NCI-H446 (cell line): ENCODE measurements around the gene LGALS4.
"Not testable (repeated sequence)": the region's sequence is repeated elsewhere in the genome, so short reads cannot be mapped to it uniquely, and the experiment has no call there.

Experiments
- DNase-seq, 2 experiments: peaks; one replicate each; lab custom pipeline; 2025; lab: John Stamatoyannopoulos, UW

LGALS4 gene

DNA sequence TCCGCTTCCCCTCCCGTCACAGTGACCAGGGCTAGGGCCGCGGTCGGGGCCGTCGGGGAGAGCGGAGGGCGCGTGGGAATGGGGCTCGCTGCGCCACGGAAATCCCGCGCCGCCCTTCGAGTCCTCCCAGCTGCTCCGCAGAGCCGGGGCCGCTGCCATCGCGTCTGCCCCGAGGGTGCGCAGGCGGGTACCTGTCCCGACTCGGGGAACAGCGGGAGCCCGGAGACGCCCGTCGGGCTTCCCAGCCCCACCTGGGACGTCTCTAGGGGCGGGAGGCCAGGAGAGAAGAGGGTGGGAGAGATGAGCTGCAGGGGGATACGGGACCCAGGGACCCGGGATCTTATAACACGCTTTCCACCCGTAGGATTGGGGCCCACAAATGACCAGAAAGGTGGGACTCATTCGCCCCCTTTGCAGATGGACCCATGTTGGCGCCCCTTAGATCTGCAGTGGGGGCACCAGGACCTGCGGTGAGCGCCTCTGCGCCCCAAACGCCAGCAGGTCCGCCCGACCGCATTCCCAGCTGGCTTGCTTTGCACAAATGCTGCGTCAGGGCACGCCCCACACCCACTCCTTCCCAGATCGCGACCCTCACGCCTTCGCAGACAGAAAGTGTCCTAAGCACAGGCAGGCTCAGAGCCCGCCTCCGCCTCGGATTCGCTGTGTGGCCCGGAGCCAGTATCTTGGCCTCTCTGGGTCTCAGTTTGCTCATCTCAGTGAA is 42.4 kb downstream of the LGALS4 start:
- DNase-seq, result not testable (repeated sequence)

DNA sequence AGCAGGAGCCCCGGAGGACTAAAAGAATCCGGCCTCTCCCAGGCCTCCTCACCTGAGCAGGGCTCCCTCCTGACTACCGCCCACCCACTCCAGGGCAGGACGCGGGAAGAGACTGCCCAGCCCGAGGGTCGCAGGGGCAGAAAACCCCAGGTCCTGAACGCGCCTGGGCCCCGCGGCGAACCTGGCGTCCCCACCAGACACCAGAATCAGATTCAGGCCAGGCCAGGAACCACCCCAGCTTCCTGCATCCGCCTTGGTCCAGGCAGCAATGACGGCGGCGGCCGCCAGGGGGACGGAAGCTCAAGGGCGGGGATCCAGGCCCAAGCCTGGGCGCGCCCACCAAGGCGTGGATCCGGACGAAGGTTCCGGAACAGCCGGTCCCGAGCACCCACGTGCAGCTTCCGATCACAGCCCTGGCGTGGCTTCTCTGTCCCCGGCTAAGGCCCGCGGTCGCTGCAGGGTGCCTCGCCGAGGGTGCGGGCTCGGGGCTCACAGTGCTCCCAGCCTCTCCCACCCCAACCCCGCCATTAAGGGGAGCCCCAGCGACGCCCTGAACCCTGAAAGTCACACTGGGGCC is 43.0 kb downstream of the LGALS4 start:
- no peak for DNase-seq

DNA sequence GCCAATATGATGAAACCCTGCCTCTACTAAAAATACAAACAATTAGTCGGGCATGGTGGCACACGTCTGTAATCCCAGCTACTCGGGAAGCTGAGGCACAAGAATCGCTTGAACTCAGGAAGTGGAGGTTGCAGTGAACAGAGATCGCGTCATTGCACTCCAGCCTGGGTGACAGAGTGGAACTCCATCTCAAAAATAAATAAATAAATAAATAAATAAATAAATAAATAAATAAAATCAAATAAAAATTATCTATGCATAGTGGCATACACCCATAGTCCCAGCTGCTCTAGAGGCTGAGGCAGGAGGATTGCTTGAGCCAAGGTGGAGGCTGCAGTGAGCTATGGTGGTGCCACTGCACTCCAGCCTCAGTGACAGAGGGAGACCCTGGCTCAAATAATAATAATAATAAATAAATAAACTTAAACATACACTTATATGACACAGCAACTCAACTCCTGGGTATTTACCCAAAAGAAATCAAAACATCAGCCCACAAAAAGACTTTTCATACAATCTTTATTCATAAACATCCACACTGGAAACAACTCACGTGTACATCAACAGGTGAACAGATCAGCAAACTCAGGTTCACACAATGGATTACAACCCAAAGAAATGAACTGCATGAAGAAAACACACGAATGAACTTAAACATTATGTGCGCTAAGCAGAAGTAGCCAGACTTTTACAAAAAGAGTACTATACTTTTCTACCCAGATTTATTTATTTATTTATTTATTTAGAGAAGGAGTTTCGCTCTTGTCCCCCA is 46.3 kb downstream of the LGALS4 start:
- no peak for DNase-seq

DNA sequence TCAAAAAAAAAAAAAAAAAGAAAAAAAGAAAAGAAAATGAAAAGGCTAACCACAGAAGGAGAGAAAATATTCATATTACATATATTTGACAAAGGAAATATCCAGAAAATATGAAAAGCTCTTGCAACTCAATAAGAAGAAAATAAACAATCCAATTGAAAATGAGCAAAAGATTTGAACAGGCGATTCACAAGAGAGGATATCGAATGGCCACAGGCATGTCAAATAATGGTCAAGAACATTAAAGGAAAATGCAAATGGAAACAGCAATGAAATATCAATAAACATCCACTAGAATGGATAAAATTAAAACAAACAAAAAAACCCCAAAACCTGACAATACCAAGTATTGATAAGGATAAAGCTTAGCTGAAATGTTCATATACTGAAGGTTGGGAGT is 47.5 kb downstream of the LGALS4 start:
- DNase-seq, result no peak

DNA sequence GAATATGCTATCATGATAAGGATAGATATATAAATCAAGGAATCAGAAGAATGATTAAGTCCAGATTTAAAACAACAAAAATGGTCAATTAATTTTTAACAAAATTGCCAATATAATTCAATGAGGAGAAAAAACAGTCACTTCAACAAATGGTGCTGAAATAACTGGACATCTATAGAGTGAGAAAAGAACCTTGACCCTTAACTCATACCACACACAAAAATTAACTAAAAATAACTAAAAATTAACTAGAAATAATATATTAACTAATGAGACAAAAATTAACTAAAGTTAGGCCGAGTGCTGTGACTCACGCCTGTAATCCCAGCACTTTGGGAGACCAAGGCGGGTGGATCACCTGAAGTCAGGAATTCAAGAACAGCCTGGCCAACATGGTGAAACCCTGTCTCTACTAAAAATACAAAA is 48.9 kb downstream of the LGALS4 start:
- no peak for DNase-seq

DNA sequence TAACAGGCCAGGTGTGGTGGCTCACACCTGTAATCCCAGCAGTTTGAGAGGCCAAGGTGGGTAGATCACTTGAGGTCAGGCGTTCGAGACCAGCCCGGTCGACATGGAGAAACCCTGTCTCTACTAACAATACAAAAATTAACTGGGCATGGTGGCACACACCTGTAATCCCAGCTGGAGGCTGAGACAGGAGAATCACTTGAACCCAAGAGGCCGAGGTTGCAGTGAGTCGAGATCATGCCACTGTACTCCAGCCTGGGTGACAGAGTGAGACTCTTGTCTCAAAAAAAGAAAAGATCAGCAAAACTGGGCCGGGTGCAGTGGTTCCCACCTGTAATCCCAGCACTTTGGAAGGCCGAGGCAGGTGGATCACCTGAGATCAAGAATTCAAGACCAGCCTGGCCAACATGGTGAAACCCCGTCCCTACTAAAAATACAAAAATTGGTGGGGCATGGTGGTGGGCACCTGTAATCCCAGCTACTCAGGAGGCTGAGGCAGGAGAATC is 50.8 kb downstream of the LGALS4 start:
- not testable (repeated sequence) for DNase-seq

DNA sequence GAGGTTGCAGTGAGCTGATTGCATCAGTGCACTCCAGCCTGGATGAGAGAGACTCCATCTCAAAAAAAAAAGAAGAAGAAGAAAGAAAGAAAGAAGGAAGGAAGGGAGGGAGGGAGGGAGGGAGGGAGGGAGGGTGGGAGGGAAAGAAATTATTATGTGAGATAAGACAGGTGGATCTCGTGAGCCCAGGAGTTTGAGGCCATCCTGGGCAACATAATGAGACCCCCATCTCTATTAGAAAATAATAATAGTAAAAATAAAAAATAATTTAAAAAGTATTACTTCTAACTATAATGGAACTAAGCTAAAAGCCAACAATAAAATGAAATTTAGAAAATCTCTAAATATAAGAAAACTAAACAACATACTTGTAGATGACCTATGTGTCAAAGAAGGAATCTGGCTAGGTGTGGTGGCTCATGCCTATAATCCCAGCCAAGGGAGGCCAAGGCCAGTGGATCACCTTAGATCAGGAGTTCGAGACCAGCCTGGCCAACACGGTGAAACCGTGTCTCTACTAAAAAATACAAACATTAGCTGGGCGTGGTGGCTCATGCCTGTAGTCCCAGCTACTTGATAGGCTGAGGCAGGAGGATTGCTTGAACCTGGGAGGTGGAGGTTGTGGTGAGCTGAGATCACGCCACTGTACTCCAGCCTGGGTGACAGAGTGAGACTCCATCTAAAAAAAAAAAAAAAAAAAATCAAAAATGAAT is 51.8 kb downstream of the LGALS4 start:
- not testable (repeated sequence) for DNase-seq

DNA sequence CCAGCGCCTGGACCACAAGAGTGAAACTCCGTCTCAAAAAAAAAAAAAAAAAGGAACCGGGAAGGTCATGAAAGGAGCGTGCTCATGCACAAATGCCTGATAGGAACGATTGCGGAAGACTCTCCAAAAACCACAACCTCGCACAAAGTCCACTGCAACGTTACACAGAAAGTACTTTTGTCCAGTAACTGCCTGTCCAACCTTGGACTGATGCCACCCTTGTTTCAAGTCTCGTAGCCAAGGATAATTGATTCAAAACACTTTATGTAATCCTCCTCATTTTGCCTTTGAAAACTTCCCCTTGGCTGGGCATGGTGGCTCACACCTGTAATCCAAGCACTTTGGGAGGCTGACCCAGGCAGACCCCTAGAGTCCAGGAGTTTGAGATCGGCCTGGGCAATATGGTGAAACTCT is 53.1 kb downstream of the LGALS4 start:
- DNase-seq, result no peak

DNA sequence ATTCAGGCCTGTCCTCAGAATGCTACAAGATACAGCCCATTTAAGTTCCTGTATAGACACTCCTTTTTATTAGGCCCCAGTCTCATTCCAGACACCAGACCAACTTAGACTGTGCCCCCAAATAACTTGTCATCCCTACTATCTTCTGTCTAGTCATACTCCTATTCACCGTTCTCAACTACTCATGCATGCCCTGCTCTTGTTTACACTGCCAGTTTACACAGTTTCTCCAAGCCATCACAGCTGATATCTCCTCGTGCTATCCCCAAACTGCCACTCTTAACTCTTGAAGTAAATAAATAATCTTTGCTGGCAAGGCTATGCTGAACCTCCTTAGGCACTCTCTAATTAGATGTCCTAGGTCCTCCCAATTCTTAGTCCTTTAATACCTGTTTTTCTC is 58.5 kb downstream of the LGALS4 start:
- not testable (repeated sequence) for DNase-seq

DNA sequence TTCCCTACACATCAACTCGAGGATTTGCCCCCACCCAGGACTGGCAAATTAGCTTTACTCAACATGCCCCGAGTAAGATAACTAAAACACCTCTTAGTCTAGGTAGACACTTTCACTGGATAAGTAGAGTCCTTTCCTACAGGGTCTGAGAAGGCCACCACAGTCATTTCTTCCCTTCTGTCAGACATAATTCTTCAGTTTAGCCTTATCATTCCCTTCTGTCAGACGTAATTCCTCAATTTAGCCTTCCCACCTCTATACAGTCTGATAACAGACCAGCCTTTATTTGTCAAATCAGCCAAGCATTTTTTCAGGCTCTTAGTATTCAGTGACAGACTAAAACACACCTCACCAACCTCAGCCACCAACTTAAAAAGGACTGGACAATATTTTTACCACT is 59.0 kb downstream of the LGALS4 start:
- DNase-seq, result not testable (repeated sequence)
